Naive thymus-derived CD4-positive, alpha-beta T cell (primary cell): Measurements from ENCODE around the gene GTF3C6. TPM values are rescaled to one million over a fixed set of nuclear protein-coding genes. Genes with fewer than 3 reads are reported as not detected.

Experiments
- ATAC-seq: fragments of 150-1000 bp; cut with Tn5 transposase; 2 replicates; pipeline ENCODE4 v1.10.0; 2021; ENCODE audit warnings: mild to moderate bottlenecking, moderate library complexity
- CTCF ChIA-PET: fragments of 350-600 bp; sonication (Branson Sonifier 250); formaldehyde crosslinking; loops from one replicate; lab custom pipeline; 2021; ENCODE audit warnings: antibody characterized with exemption; lab: Charles Lee
- POLR2A ChIA-PET: fragments of 350-600 bp; sonication (Branson Sonifier 250); formaldehyde crosslinking; loops from one replicate; lab custom pipeline; 2021; ENCODE audit warnings: antibody characterized with exemption, inconsistent platforms; lab: Charles Lee
- DNase-seq, 9 donors: peaks; one replicate each; pipeline versions ENCODE4 v3.0.0 to v3.0.0-alpha.2; 2020 to 2022; ENCODE audit warnings: mixed read lengths in 1 of 9
- H3K27ac ChIP-seq: one replicate; pipeline ENCODE4 v1.7.0; 2013; ENCODE audit warnings: mild to moderate bottlenecking, low read depth, low read length, moderate library complexity
- H3K27me3 ChIP-seq, 2 donors: one replicate each; pipeline ENCODE4 v1.7.0; 2013; ENCODE audit warnings: low read length in 2 of 2, mild to moderate bottlenecking in 2 of 2, moderate library complexity in 2 of 2; ENCODE audit not compliant: control insufficient read depth in 2 of 2, insufficient read depth in 2 of 2
- H3K36me3 ChIP-seq, 3 experiments: 1 replicate in 2 of 3; 2 replicates in 1 of 3; pipeline ENCODE4 v1.7.0; 2013; ENCODE audit warnings: low read length in 3 of 3, mild to moderate bottlenecking in 3 of 3, moderate library complexity in 1 of 3; ENCODE audit not compliant: insufficient read depth in 3 of 3, control insufficient read depth in 2 of 3
- H3K4me1 ChIP-seq, 2 donors: one replicate each; pipeline ENCODE4 v1.7.0; 2013; ENCODE audit warnings: low read length in 2 of 2, mild to moderate bottlenecking in 2 of 2, moderate library complexity in 1 of 2; ENCODE audit not compliant: control insufficient read depth in 2 of 2, insufficient read depth in 2 of 2
- H3K4me3 ChIP-seq: 2 replicates; pipeline ENCODE4 v1.7.0; 2013; ENCODE audit warnings: mild to moderate bottlenecking, low read length
- H3K9me3 ChIP-seq, 3 experiments: 1 replicate in 2 of 3; 2 replicates in 1 of 3; pipeline ENCODE4 v1.7.0; 2013; ENCODE audit warnings: low read length in 3 of 3; ENCODE audit not compliant: control insufficient read depth in 2 of 3
- H3K27ac Mint-ChIP-seq, 9 donors: one replicate each; pipeline ENCODE4 v1.8.0; 2020 to 2022; ENCODE audit warnings: mixed read lengths in 9 of 9, mild to moderate bottlenecking in 8 of 9, moderate library complexity in 5 of 9, inconsistent platforms in 2 of 9
- H3K27me3 Mint-ChIP-seq, 5 donors: one replicate each; pipeline ENCODE4 v1.8.0; 2021 to 2022; ENCODE audit warnings: mixed read lengths in 5 of 5, mild to moderate bottlenecking in 1 of 5
- H3K36me3 Mint-ChIP-seq, 5 donors: one replicate each; pipeline ENCODE4 v1.8.0; 2020 to 2022; ENCODE audit warnings: mixed read lengths in 5 of 5, mild to moderate bottlenecking in 3 of 5, inconsistent platforms in 1 of 5
- H3K4me1 Mint-ChIP-seq, 7 donors: one replicate each; pipeline ENCODE4 v1.8.0; 2020 to 2022; ENCODE audit warnings: mixed read lengths in 7 of 7, mild to moderate bottlenecking in 3 of 7, inconsistent platforms in 1 of 7
- H3K4me3 Mint-ChIP-seq, 10 donors: one replicate each; pipeline ENCODE4 v1.8.0; 2020 to 2022; ENCODE audit warnings: mild to moderate bottlenecking in 10 of 10, mixed read lengths in 10 of 10, moderate library complexity in 6 of 10, inconsistent platforms in 2 of 10
- H3K9me3 Mint-ChIP-seq, 11 donors: one replicate each; pipeline ENCODE4 v1.8.0; 2020 to 2022; ENCODE audit warnings: mixed read lengths in 11 of 11, mild to moderate bottlenecking in 4 of 11, inconsistent platforms in 1 of 11, moderate library complexity in 1 of 11
- intact Hi-C, 2 donors: fragments of 100-400 bp; cut with micrococcal nuclease; formaldehyde crosslinking; loops; one replicate each; pipeline ENCODE4 v1.15.1; 2023
- polyA plus RNA-seq, 2 donors: library from polyadenylated mRNA; unstranded; fragments of 300-500 nt; fragmentation: Illumina TruSeq; gene quantifications; one replicate each; pipeline ENCODE4 v1.2.3, GENCODE V29; 2021
- total RNA-seq, 6 experiments: library from RNA in 5 of 6; stranded (reverse) in 5 of 6; gene quantifications; 1 replicate in 5 of 6; 2 replicates in 1 of 6; pipeline ENCODE4 v1.2.3 and lab custom pipeline; 2021 to 2026

GTF3C6 gene
- total and polyA plus RNA-seq, 7 experiments from 2014 or later, result 18.1 to 102 (median 33.5) TPM

DNA sequence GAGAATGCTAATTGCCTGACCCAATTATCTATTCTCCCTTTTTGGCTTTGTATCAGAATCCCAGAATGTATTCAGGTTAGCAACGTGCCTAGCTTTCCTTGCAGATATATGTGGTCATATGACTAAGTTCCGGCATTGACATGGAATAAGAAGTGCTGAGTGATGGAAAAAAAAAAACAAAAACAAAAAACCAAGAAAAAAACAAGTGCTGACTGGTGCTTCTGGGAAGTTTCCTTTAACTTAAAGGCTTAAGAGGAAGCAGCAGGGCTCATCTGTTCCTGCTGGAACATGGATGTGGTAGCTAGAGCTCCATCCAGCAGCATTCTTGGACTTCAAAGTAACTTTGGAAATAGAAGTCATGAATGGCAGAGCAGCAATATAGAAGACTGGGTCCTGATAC is 13.0 kb downstream of the GTF3C6 start:
- H3K27ac Mint-ChIP-seq, result no peak overlapping the region
- no peak for ATAC-seq
- peaks cover 0 to 21% (median 12%) of the 10 kb centered on the region in 5 donors for H3K36me3 Mint-ChIP-seq
- no peak overlapping the region for H3K4me3 ChIP-seq
- H3K27me3 ChIP-seq, result no peaks in the 10 kb centered on the region
- H3K4me1 Mint-ChIP-seq, result peaks cover 0 to 4% (median 0%) of the 10 kb centered on the region in 7 donors
- peaks cover 0 to 12% (median 4%) of the 10 kb centered on the region in 3 experiments for H3K36me3 ChIP-seq
- ChIA-PET CTCF (interaction anchor here (0.6 kb wide), 1 partner anchor 13 kb away, joined by 3 read pairs; the partner anchor contains the start of gene GTF3C6), POLR2A (interaction anchor here (0.9 to 1.6 kb wide), 3 partner anchors 9 to 12 kb away, joined by 3 to 6 read pairs (median 4); partner anchors contain the start of genes GTF3C6 and RPF2)
- intact Hi-C loops, result no loop called here
- H3K4me1 ChIP-seq, result no peaks in the 10 kb centered on the region
- no peaks in the 10 kb centered on the region for H3K9me3 Mint-ChIP-seq
- H3K27me3 Mint-ChIP-seq, result no peaks in the 10 kb centered on the region
- no peak for DNase-seq
- no peak overlapping the region for H3K27ac ChIP-seq
- no peaks in the 10 kb centered on the region for H3K9me3 ChIP-seq
- no peak overlapping the region for H3K4me3 Mint-ChIP-seq

- Histone ChIP-seq H3K9me3 (no peaks in the 10 kb centered on the region), H3K4me1 (no peaks in the 10 kb centered on the region), H3K27ac (no peak overlapping the region), H3K27me3 (no peaks in the 10 kb centered on the region), H3K4me3 (no peak overlapping the region), H3K36me3 (no peaks in the 10 kb centered on the region)
- Mint-ChIP-seq H3K27me3 (no peaks in the 10 kb centered on the region), H3K4me3 (no peak overlapping the region), H3K36me3 (peaks cover 3 to 24% (median 8%) of the 10 kb centered on the region in 5 donors), H3K9me3 (peaks cover 0 to 3% (median 0%) of the 10 kb centered on the region in 11 donors), H3K27ac (no peak overlapping the region), H3K4me1 (peaks cover 6 to 17% (median 12%) of the 10 kb centered on the region in 7 donors)
- ChIA-PET CTCF (interaction anchor here (1.1 kb wide), 1 partner anchor 161 kb away, joined by 3 read pairs; the partner anchor contains the start of gene CDK19), POLR2A (interaction anchor here (0.6 to 1.1 kb wide), 2 partner anchors 18 to 34 kb away, joined by 3 to 5 read pairs; partner anchors contain the start of gene GTF3C6)
- intact Hi-C loops, result no loop called here
- no peak for ATAC-seq
- no peak for DNase-seq
These were observed 18.1 kb downstream of the GTF3C6 start for GRCh38 chr6:110976575-110976974.

DNA sequence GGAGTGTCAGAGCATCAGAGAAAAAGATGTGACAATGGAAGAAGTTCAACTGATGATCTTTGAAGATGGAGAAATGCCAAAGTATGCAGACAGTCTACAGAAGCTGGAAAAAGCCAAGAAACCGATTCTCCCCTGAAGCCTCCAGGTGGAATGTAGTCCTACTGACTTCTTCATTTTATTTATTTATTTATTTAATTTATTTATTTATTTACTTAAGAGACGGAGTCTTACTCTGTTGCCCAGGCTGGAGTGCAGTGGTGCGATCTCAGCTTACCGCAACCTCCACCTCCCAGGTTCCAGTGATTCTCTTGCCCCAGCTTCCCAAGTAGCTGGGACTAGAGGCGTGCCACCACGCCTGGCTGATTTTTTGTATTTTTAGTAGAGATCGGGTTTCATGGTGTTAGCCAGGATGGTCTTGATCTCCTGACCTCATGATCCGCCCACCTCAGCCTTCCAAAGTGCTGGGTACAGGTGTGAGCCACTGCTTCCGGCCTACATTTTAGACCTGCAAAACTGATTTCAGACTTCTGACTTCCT is 21.1 kb downstream of the GTF3C6 start:
- DNase-seq, result no peak
- POLR2A ChIA-PET, result interaction anchor here (0.6 to 1.6 kb wide), 3 partner anchors 14 to 164 kb away, joined by 3 to 5 read pairs (median 4); partner anchors contain the start of genes CDK19 and GTF3C6
- intact Hi-C loops, result loop anchor here in 1 of 2 donors (5.0 kb wide), 2 partner anchors 108 to 1597 kb away; partner anchors contain the start of genes CD164 and SLC16A10

GRCh38 chr6:110980227-110980626 is 21.7 kb downstream of the GTF3C6 start:
- POLR2A ChIA-PET, result interaction anchor here (0.7 to 1.6 kb wide), 4 partner anchors 9 to 165 kb away, joined by 3 to 5 read pairs (median 3); partner anchors contain the start of gene CDK19
- H3K4me1 Mint-ChIP-seq, result peaks cover 19 to 41% (median 31%) of the 10 kb centered on the region in 7 donors
- H3K27me3 ChIP-seq, result no peaks in the 10 kb centered on the region
- DNase-seq, result no peak
- peaks cover 0 to 4% (median 0%) of the 10 kb centered on the region in 3 experiments for H3K36me3 ChIP-seq
- ATAC-seq, result no peak
- intact Hi-C loops, result loop anchor here in 1 of 2 donors (5.0 kb wide), 2 partner anchors 107 to 1598 kb away; partner anchors contain the start of genes CD164 and SLC16A10
- CTCF ChIA-PET, result interaction anchor here (0.6 to 0.9 kb wide), 2 partner anchors 25 to 731 kb away, joined by 3 read pairs; no protein-coding TSS in a partner anchor
- H3K9me3 ChIP-seq, result no peaks in the 10 kb centered on the region
- peak overlapping the region; percentile 74 to 100 (median 98) for H3K27ac Mint-ChIP-seq
- no peak overlapping the region for H3K4me3 ChIP-seq
- peaks cover 0 to 3% (median 0%) of the 10 kb centered on the region in 11 donors for H3K9me3 Mint-ChIP-seq
- peaks cover 3 to 24% (median 9%) of the 10 kb centered on the region in 5 donors for H3K36me3 Mint-ChIP-seq
- no peak overlapping the region for H3K27ac ChIP-seq
- peaks cover 0 to 11% of the 10 kb centered on the region in 2 donors for H3K4me1 ChIP-seq
- H3K27me3 Mint-ChIP-seq, result no peaks in the 10 kb centered on the region
- H3K4me3 Mint-ChIP-seq, result peak overlapping the region; percentile 34 to 99 (median 98)

More for the DNA sequence above, 21.1 kb downstream of the GTF3C6 start:
- Mint-ChIP-seq H3K27me3 (no peaks in the 10 kb centered on the region), H3K4me3 (peak overlapping the region in 6 of 10 donors; percentile 5 to 58 (median 36)), H3K9me3 (peaks cover 0 to 3% (median 0%) of the 10 kb centered on the region in 11 donors), H3K4me1 (peaks cover 19 to 41% (median 31%) of the 10 kb centered on the region in 7 donors), H3K27ac (peak overlapping the region in 1 of 9 donors; percentile 8), H3K36me3 (peaks cover 3 to 24% (median 9%) of the 10 kb centered on the region in 5 donors)
- ATAC-seq, result no peak
- Histone ChIP-seq H3K9me3 (no peaks in the 10 kb centered on the region), H3K4me3 (no peak overlapping the region), H3K27ac (no peak overlapping the region), H3K4me1 (peaks cover 0 to 11% of the 10 kb centered on the region in 2 donors), H3K36me3 (peaks cover 0 to 4% (median 0%) of the 10 kb centered on the region in 3 experiments), H3K27me3 (no peaks in the 10 kb centered on the region)
- CTCF ChIA-PET, result interaction anchor here (0.6 kb wide), 2 partner anchors 340 to 348 kb away, joined by 3 to 4 read pairs; no protein-coding TSS in a partner anchor

GRCh38 chr6:110980648-110981047 is 22.1 kb downstream of the GTF3C6 start:
- ATAC-seq (no peak), DNase-seq (no peak)
- H3K4me1 Mint-ChIP-seq, result peaks cover 19 to 41% (median 31%) of the 10 kb centered on the region in 7 donors
- peaks cover 3 to 27% (median 9%) of the 10 kb centered on the region in 5 donors for H3K36me3 Mint-ChIP-seq
- ChIA-PET POLR2A (interaction anchor here (0.7 to 1.6 kb wide), 4 partner anchors 9 to 165 kb away, joined by 3 to 5 read pairs (median 3); partner anchors contain the start of gene CDK19), CTCF (interaction anchor here (0.6 to 0.9 kb wide), 2 partner anchors 26 to 731 kb away, joined by 3 read pairs; no protein-coding TSS in a partner anchor)
- Histone ChIP-seq H3K27me3 (no peaks in the 10 kb centered on the region), H3K36me3 (peaks cover 0 to 4% (median 0%) of the 10 kb centered on the region in 3 experiments), H3K4me3 (no peak overlapping the region), H3K9me3 (no peaks in the 10 kb centered on the region), H3K27ac (no peak overlapping the region), H3K4me1 (peaks cover 0 to 11% of the 10 kb centered on the region in 2 donors)
- peaks cover 0 to 3% (median 0%) of the 10 kb centered on the region in 11 donors for H3K9me3 Mint-ChIP-seq
- H3K27ac Mint-ChIP-seq, result peak overlapping the region; percentile 96 to 100 (median 99)
- intact Hi-C loops, result loop anchor here (1.0 to 5.0 kb wide), 9 partner anchors 22 to 1598 kb away; partner anchors contain the start of genes AMD1 (in 2 of the 2), CDC40 (in 2 of the 2), CD164 (in 1 of the 2) and CDK19 (in 1 of the 2)
- H3K4me3 Mint-ChIP-seq, result peak overlapping the region; percentile 95 to 99 (median 98)
- H3K27me3 Mint-ChIP-seq, result no peaks in the 10 kb centered on the region

DNA sequence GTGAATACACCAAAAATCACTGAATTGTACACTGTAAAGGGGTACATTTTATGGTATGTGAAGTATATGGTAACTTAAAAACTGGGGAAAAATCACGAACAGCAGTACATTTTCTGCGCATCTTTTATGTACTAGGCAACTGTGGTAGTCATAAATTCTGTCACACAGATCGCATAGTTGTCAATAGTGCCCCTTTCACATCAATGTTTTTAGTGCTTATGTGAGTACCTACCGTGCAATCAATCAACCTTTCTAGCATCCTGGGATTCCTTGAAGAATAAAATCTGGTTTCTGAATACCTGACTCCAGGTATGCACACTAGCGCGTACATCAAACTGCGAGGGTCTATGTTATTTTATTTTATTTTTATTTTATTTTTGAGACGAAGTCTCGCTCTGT is 22.7 kb downstream of the GTF3C6 start:
- Mint-ChIP-seq H3K9me3 (peaks cover 0 to 3% (median 0%) of the 10 kb centered on the region in 11 donors), H3K4me1 (peaks cover 19 to 46% (median 35%) of the 10 kb centered on the region in 7 donors), H3K27ac (peak overlapping the region; percentile 96 to 100 (median 99)), H3K36me3 (peaks cover 9 to 32% (median 14%) of the 10 kb centered on the region in 5 donors), H3K4me3 (peak overlapping the region; percentile 95 to 99 (median 98)), H3K27me3 (no peaks in the 10 kb centered on the region)
- H3K4me3 ChIP-seq, result peak overlapping the region; percentile 81
- POLR2A ChIA-PET, result interaction anchor here (0.6 to 5.5 kb wide), 10 partner anchors 10 to 801 kb away, joined by 3 to 61 read pairs (median 5); partner anchors contain the start of genes AMD1, CDC40, CDK19 and GTF3C6
- CTCF ChIA-PET, result interaction anchor here (1.5 to 1.6 kb wide), 2 partner anchors 29 to 299 kb away, joined by 5 to 8 read pairs; no protein-coding TSS in a partner anchor
- peaks cover 0 to 11% of the 10 kb centered on the region in 2 donors for H3K4me1 ChIP-seq
- H3K27ac ChIP-seq, result peak overlapping the region; percentile 92
- DNase-seq (peak in 1 of 9 donors; percentile 28), ATAC-seq (no peak)
- H3K9me3 ChIP-seq, result no peaks in the 10 kb centered on the region
- H3K27me3 ChIP-seq, result no peaks in the 10 kb centered on the region
- intact Hi-C loops, result loop anchor here (1.0 to 5.0 kb wide), 9 partner anchors 23 to 1599 kb away; partner anchors contain the start of genes AMD1 (in 2 of the 2), CDC40 (in 2 of the 2), CD164 (in 1 of the 2) and CDK19 (in 1 of the 2)
- peaks cover 0 to 8% (median 0%) of the 10 kb centered on the region in 3 experiments for H3K36me3 ChIP-seq
